ENCODE results near the gene ERICH3. TPM values are rescaled to one million over a fixed set of nuclear protein-coding genes. Genes with fewer than 3 reads are reported as not detected.

The ERICH3 gene
- total and polyA plus RNA-seq, 10 of the 15 experiments (the other 5 are each of a cell fraction or from before 2014, with no cell fraction given) = 0.03 to 0.09 (median 0.08) TPM; not detected in 7

GRCh38 chr1:74637296-74637695 lies 36.3 kb downstream of the ERICH3 start:
- no peaks in the 10 kb centered on the region for H4K20me1 ChIP-seq (ENCODE audit: control insufficient read depth, insufficient read depth)

More at GRCh38 chr1:74637296-74637695, 36.3 kb downstream of the ERICH3 start:
- intact Hi-C loops (cut with micrococcal nuclease; ENCODE audit: unreplicated experiment) (no loop called here), in situ Hi-C loops (cut with MboI) (no loop called here)
- Histone ChIP-seq H3K27me3 (replicated peaks in 1 of 2; ENCODE audit: control insufficient read depth in 2 of 2, insufficient read depth in 2 of 2, low read length in 1 of 2) (no peaks in the 10 kb centered on the region), H3K4me1 (ENCODE audit: control insufficient read depth, insufficient read depth, low read length) (no peaks in the 10 kb centered on the region), H3K9ac (ENCODE audit: control insufficient read depth, insufficient read depth, low read length) (no peak overlapping the region), H3K27ac (ENCODE audit: control insufficient read depth, insufficient read depth) (no peak overlapping the region), H2AFZ (ENCODE audit: control insufficient read depth, low read depth, low read length) (no peak overlapping the region), H3K4me2 (ENCODE audit: control insufficient read depth, insufficient read depth) (no peak overlapping the region), H3K79me2 (ENCODE audit: control insufficient read depth, insufficient read depth, low read length) (no peaks in the 10 kb centered on the region), H3K9me3 (replicated peaks; ENCODE audit: control insufficient read depth, insufficient read depth, low read length) (no peaks in the 10 kb centered on the region), H3K36me3 (ENCODE audit: control insufficient read depth in 2 of 2, insufficient read depth in 2 of 2, low read length in 1 of 2) (no peaks in the 10 kb centered on the region), H3K4me3 (no peak overlapping the region)
- no peak for DNase-seq (ENCODE audit: low read depth, low spot score)
- WGBS (ENCODE audit: insufficient coverage, insufficient replicate concordance, low lambda C conversion rate, missing lambda C conversion rate) = 100% methylated on average over 1 of the region's 1 CpG
- RAD21 ChIA-PET (ENCODE audit: unreplicated experiment) = no interaction called here
- BruUV-seq (replicated peaks) = no TSS peak
- no peak for FAIRE-seq
- TF ChIP-seq ZNF217 (IDR thresholded peaks at IDR 0.05) (no peak), GABPA (IDR thresholded peaks at IDR 0.05; ENCODE audit: low read depth) (no peak), ZNF687 (IDR thresholded peaks at IDR 0.05) (no peak), ASH2L (IDR thresholded peaks at IDR 0.05; ENCODE audit: borderline replicate concordance, low read depth) (no peak), PML (IDR thresholded peaks at IDR 0.05; ENCODE audit: low read length) (no peak), MEF2B (IDR thresholded peaks at IDR 0.05; ENCODE audit: partially characterized antibody, poor library complexity, severe bottlenecking) (no peak), RB1 (IDR thresholded peaks at IDR 0.05; ENCODE audit: borderline replicate concordance) (no peak), FOXM1 (IDR thresholded peaks at IDR 0.05; ENCODE audit: low read depth, low read length) (no peak), ZNF274 (IDR thresholded peaks at IDR 0.05; ENCODE audit: insufficient read depth, insufficient read length) (no peak), KAT2A (conservative IDR thresholded peaks at IDR 0.05; ENCODE audit: control insufficient read depth, low read depth, low read length) (no peak), BCLAF1 (IDR thresholded peaks at IDR 0.05) (no peak), TCF12 (IDR thresholded peaks at IDR 0.05; ENCODE audit: low read depth, low read length) (no peak), CBX3 (IDR thresholded peaks at IDR 0.05; ENCODE audit: borderline replicate concordance, low read depth) (no peak), MYC (IDR thresholded peaks at IDR 0.05; ENCODE audit: insufficient read depth, insufficient read length, insufficient replicate concordance, low read length, severe bottlenecking) (no peak), SMAD1 (IDR thresholded peaks at IDR 0.05; ENCODE audit: low read depth, partially characterized antibody) (no peak)
- CTCF ChIA-PET = interaction anchor here (1.0 kb wide), 1 partner anchor 52 kb away, joined by 3 read pairs; no protein-coding TSS in a partner anchor
- POLR2A ChIA-PET = no interaction called here
- SMC1A ChIA-PET (ENCODE audit: uncharacterized antibody, unreplicated experiment) = no interaction called here
- no peak for ATAC-seq
